GM19463 (cell line): ENCODE results near the gene PDGFC.

Source experiments
- ATAC-seq: cut with Tn5 transposase; IDR thresholded peaks from one replicate; pipeline ENCODE4 v1.9.1; 2021; ENCODE audit warnings: mild to moderate bottlenecking, moderate library complexity; ENCODE audit not compliant: unreplicated experiment

The PDGFC gene

DNA sequence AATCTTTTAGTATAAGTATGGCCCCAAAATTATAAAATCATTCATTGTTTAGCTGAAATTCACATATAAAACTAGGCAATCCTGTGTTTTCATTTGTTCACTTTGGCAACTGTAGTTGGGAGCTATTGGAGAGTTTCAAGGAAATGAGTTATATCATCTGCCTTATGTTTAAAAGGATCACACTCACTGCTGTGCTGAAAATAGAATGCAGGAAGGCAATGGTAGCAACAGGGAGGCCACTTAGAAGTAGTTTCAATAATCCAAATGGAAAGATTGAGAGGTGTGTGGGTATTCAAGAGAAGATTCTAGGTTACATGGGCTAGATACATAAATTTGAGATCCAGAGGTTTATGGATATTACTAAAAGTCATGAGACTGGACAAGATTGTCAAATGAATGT lies 184.9 kb downstream of the PDGFC start:
- ATAC-seq = no peak

DNA sequence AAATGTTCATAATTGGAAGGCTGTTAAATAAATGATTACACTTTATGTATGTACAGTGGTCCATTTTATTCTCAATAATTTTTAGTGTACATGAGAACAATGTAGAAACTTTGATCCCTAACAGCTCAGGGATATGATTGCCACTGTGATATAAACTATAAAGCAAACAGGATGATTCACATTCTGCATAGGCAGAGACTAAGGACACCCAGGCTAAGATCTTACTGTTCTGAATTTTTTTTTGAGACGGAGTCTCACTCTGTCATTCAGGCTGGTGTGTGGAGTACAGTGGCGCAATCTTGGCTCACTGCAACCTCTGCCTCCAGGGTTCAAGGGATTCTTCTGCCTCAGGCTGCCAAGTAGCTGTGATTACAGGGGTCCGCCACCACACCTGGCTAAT lies 186.6 kb downstream of the PDGFC start:
- no peak for ATAC-seq

DNA sequence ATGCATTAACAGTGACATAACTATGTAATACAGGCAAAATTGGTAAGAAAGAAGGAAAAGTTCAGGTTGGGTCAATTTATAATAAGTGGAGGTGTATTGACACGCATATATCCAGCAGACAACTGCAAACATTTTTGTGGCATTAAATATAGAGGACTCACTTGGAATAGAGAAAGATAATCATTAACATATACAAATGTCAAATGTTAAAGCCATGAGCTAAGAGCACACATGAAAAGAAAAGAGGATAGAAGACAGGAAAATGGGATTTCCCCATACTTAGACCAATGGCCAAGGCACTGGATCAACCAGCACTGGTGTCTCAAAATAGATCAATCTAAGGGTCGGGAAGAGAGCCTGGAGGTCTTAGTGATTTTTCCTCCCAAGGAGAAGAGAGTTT lies 187.6 kb downstream of the PDGFC start:
- ATAC-seq = no peak

- ATAC-seq = no peak
These were observed 189.1 kb downstream of the PDGFC start for GRCh38 chr4:156782491-156782890.

DNA sequence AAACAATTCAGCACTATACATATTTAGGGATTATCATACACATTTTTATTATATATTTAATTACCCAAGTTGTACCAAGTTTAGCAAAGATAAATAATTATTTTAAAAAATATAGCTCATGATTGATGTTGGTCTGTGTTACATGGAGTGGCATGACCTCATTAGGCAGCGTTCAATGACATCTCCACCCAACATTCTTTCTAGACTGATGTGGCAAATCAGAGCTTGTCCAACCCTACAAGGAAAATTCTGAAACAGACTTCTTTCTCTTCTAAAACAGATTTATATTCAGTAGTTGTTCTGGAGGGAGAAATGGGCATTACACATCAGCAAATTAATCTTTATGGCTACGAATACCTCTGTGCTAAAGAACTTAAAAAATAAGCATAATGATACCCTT lies 189.7 kb downstream of the PDGFC start:
- no peak for ATAC-seq

GRCh38 chr4:156779774-156780173 lies 191.8 kb downstream of the PDGFC start:
- ATAC-seq = no peak

DNA sequence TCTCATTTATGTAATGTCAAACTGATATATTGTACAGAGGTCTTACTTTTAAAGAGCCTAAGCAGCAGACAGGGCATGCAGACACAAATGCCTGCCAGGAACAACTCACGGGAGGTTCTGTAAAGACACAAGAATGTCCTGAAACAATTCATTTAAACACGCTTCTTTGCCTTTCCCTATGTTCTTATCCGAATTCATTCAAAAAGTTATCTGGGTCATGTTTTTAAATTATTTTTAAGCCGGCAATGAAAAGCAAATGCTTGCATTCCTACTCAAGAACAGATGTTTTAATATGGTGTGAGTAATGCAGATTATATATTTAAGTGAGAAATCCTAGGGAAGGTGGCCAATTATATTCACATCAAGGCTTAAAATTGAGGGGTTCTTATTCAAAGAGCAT lies 192.6 kb downstream of the PDGFC start:
- no peak for ATAC-seq

DNA sequence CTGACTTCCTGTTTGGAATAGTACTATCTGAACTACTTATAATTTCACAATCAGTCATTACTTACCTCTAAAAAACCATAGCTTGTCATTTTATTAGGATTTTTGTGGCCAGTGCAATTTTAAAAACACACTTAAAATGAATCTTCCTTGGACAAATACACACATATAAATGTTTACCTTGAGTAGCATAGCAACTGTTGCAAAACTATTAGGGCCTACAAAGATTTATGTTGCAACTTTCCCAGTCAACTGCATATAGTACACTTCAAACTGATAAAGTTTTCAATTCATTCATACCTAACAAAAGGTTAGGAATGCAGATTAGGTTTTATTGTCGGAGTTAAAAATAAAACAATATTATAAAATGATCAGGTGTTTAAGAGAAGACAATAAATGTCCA lies 193.0 kb downstream of the PDGFC start:
- ATAC-seq = no peak

- ATAC-seq = no peak
These were observed 193.5 kb downstream of the PDGFC start for GRCh38 chr4:156778093-156778492.

GRCh38 chr4:156775813-156776212 lies 195.8 kb downstream of the PDGFC start:
- no peak for ATAC-seq

DNA sequence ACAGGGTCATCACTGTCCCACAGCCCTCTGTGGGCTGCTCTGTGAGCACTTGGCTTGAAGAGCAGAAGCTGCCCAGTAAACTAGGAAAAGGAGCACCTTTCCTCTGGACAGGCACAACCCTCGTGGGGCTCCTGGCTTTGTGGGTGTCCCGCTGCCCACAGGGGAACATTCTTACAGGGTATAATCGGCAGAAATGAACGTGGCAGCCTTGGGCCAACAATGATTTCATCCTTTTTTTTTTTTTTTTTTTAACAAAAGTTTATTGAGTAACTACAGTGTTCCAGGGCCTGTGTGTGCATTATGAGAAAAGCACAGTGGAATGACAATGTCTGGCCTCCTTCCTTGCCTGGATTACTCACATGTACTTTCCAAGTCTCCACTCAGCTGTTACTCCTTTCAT lies 197.2 kb downstream of the PDGFC start:
- no peak for ATAC-seq

- no peak for ATAC-seq
These were observed 197.8 kb downstream of the PDGFC start for GRCh38 chr4:156773648-156774357.

DNA sequence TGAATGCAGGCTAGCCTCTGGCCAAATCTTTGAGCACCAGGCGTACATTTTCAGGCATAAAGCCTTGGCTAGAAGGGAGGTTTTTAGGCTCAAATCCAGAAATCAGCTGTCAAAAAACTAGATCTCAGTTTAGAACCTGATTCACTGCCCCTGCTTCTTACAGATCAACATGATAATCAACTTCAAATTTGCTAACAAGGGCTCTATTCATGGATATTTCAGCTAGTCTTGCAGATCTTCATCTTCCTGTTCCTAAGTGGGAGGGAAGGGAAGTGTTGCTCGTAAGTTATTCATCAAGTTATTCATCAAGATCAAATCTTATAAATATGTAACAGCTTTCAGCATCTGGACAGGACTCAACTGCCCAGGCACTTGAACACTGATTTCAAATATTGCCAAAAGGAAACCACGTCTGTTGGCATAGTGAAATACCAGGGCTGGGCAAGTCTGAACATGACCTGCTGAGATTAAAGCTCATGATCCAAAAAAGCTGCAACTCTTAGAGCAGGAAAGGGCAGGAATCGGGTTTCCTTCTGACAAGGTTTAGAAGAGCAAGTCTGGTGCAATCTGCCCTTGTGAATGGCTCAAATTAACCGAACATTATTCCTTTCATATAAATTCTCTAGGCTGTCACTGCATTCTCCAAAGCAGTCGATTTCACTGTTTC lies 200.3 kb downstream of the PDGFC start:
- ATAC-seq = no peak

- no peak for ATAC-seq
These were observed 201.5 kb downstream of the PDGFC start for GRCh38 chr4:156770140-156770539.

- no peak for ATAC-seq
These were observed 203.6 kb downstream of the PDGFC start for GRCh38 chr4:156767911-156768415.

DNA sequence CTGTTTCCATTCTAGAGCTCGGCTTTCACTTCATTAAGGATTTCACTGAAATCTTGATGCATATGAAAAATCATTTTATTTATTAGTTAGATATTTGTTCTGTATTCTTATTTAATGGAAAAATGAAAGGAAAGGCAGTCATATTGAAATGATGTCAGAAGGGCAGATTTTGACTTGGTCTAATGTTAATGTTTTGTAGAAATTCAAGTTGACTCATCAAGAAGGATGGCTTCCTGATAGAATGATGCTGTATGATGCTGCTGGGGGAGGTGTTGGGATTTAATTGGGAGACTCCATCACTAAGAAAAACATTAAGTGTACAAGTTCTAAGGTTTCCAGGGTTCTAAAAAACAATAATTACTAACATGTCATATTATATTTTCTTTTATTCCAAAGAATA lies 204.8 kb downstream of the PDGFC start:
- ATAC-seq = no peak

- ATAC-seq = no peak
These were observed 206.3 kb downstream of the PDGFC start for GRCh38 chr4:156765277-156765676.

GRCh38 chr4:156764846-156765245 lies 206.8 kb downstream of the PDGFC start:
- ATAC-seq = no peak

DNA sequence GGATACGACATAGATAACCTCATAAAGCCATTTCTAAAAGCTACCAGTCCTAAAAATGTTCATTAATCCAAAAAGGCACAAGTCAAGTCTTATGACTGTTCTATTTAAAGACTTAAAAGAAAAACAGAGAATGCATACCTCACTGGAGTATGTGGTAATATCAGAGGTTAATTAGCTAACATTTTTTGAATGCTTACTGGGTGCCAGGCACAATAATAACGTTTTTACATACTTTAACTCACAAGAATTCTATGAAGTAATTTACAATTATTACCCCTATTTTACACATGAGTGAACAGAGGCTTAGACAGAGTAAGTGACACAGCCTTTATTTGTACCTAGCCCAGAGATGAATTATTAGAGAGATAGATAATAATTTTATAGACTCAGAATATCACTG lies 207.5 kb downstream of the PDGFC start:
- no peak for ATAC-seq

- no peak for ATAC-seq
These were observed 208.1 kb downstream of the PDGFC start for GRCh38 chr4:156763511-156763910.

DNA sequence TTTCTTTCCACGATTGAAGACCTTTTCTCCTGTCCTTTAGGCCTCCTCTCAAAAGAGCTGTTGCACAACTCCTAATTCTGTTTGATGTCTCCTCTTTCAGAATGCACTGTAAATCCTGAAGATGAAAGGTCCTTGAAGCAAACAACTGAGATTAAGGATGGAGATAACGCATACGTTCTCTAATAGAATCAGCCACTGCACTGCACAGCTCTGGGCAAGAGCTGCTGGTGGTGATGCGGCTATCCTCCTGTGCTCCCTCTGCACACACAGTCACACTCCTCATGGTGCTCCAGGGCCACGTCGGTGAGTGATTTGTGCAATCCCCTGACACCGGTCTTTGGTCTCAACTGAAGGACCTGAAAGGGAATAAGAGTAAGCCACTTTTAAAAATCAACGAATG lies 208.7 kb downstream of the PDGFC start:
- no peak for ATAC-seq

GRCh38 chr4:156756118-156756517 lies 215.5 kb downstream of the PDGFC start:
- no peak for ATAC-seq
